Activated CD8-positive, alpha-beta memory T cell treated with anti-CD3 and anti-CD28 coated beads for 48 hours (primary cell): ENCODE measurements around the gene ABCA9.
"Not testable (repeated sequence)": the region's sequence is repeated elsewhere in the genome, so short reads cannot be mapped to it uniquely, and the experiment has no call there.

Source experiments
- DNase-seq, 3 experiments: peaks; one replicate each; pipeline ENCODE4 v3.0.0-alpha.2; 2020; ENCODE audit warnings: low read depth in 2 of 3, low spot score in 2 of 3

The ABCA9 gene

DNA sequence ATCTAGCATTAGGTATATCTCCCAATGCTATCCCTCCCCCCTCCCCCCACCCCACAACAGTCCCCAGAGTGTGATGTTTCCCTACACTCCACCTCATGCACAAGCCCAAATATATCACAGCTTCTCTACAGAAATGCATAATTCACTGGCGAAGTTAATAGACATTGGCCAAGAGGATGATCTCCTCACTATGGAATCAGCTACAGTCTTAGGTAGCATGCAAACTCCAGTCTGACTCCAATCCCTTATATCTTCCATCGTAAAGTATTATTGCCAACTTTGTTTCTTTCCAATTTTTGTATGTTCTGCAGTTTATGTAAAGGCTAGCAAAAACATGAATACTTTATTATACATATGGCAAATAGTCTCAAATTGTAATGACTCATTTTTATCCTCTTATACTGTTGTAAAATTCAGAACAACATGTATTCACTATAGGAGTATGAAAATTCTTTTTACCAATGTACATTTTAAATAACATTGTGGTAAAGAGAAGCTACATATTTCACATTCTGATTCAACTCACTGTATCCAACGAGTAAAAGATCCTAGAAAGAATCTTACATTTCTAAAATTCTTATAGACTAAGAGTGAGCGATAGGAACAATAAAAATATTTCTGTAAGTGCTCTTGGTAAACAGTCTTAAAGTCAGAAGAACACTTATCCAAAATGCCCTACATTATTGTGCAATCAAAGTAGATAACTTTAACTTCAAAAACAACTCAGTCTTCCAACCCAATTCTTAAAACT lies 106.4 kb downstream of the ABCA9 start:
- no peak for DNase-seq

- no peak for DNase-seq
These were observed 107.3 kb downstream of the ABCA9 start for GRCh38 chr17:68953340-68953997.

DNA sequence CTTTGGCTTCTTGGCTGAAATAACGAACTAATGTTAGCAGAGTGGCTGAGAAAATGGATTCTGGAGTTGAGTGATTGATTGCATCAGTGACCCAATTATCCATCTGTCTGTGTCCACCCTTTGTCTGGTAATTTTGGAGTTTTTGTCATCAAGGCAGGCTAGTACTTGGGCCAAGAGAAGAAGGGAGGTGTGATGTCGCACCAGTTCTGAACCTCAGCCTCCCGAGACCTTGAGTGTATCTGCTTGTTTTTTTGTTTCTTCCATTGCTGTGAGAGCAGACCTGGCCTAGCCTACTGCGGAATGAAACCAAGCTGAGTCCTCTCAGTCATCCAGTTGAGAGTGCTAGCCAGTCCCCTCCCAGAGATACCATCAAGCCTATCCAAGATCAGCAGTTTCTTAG lies 110.0 kb downstream of the ABCA9 start:
- DNase-seq = no peak

- not testable (repeated sequence) for DNase-seq
These were observed 112.9 kb downstream of the ABCA9 start for GRCh38 chr17:68947868-68948267.

GRCh38 chr17:68944435-68945035 lies 116.2 kb downstream of the ABCA9 start:
- DNase-seq = no peak

- not testable (repeated sequence) for DNase-seq
These were observed 116.9 kb downstream of the ABCA9 start for GRCh38 chr17:68943812-68944182.

DNA sequence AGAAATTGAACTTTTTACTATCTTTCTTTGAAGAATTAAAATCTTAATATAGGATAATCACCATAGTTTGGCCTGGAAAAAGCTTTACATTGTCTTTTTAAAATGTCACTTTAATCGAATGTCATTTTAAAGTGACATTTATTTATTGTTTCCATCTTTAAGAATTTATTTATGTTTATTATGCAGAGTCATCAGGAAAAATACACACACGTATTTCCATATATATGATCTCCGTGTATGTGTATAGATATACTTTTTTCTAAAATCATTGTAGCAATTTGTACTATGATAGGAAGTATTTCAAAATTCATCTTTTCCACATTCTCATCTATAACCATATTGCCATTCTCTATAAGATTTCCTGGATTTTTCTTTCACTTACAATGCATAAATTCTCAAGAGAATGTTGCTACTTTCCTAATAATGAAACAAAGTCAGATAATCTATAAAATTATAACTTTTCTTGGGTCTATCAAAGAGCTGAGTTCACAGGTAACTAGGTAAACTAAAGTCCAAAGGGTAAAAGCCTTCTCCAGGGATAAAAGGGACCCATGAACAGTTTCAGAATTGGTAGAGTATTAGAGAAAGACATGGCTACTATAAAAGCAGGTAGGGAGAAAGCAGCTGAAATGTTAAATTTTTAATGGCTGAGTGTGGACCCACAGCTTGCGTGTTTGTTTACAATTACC lies 117.5 kb downstream of the ABCA9 start:
- no peak for DNase-seq

- no peak for DNase-seq
These were observed 118.3 kb downstream of the ABCA9 start for GRCh38 chr17:68942389-68942788.

DNA sequence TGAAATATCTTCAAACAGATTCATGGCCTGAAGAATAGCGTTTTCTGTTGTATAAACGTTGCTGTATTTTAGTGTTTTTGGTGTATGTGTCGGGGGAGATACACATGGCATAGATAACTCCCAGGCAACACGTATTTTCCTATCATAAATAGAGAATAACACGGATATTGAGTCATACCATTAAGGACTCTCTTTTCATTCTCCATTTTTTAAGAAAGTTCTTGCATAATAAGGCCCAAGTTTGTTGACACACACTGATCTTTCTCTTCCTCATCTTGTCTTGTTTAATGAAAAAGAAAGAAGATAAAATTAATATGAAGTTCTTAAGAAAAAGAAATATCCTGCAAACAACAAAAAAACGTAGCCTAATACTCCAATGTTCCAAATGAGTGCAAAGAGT lies 119.0 kb downstream of the ABCA9 start:
- no peak for DNase-seq

GRCh38 chr17:68939195-68939594 lies 121.5 kb downstream of the ABCA9 start:
- no peak for DNase-seq

GRCh38 chr17:68937890-68938514 lies 122.7 kb downstream of the ABCA9 start:
- DNase-seq = no peak

- no peak for DNase-seq
These were observed 133.2 kb downstream of the ABCA9 start for GRCh38 chr17:68927516-68927915.

DNA sequence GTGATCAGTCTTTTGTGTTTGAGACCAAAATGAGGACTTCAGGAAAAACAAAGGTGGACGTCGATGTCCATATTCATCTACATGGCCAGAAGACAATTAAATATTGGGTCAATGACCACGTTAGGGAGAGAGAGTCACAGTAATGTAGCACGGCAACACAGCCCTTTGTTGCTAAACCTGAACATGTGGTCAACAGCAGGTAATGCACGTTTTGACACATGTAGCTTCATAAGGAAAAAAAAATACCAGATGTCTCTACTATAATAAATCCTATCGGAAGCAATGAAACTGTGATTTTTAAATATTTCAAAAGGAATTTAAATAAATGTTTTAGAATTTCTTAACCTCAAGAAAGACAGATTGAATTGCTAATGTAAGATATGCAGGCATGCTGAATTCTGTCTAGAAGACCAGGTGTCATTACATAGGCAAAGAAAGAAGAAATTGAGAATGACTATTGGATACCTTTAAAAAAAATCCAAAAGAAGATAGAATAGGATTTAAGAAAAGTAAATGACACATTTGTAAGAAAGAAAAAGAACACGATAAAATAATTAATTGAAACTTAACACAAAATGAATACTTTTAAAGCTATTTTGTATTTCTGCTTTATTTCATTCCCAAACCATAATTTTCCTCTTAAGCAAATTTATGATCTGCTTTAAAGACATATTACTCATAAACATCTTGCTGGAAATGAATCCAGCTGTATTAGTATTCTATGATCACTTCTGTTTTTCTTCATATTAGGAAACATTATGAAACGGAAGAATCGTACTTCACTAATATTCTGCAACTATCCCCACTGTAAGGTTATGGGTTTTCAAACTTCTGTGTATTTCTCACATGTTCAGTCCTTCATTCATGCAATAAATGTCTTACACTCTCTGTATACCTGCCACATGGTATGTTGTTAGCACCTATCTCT lies 135.7 kb downstream of the ABCA9 start:
- no peak for DNase-seq
